ENCODE results near the gene STK32B. TPM values are rescaled to one million over a fixed set of nuclear protein-coding genes. Genes with fewer than 3 reads are reported as not detected.

Gene STK32B
- total RNA-seq, 1 experiment from 2014 or later = 0.03 TPM

DNA sequence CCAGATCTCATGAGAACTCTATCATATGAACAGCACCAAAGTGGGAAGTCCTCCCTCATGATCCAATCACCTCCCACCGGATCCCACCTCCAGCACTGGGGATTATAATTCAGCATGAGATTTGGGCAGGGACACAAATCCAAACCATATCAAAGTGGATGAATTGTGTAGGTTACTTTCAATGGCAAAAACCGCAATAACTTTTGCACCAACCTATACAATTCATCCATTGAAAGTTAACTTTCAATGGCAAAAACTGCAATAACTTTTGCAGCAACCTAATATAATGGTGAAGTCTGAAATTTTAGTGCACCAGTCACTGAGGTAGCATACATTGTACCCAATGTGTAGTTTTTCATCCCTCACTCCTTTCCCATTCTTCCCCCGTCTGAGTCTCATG lies 16.6 kb downstream of the STK32B start:
- DNase-seq (ENCODE audit: low spot score) = no peak

DNA sequence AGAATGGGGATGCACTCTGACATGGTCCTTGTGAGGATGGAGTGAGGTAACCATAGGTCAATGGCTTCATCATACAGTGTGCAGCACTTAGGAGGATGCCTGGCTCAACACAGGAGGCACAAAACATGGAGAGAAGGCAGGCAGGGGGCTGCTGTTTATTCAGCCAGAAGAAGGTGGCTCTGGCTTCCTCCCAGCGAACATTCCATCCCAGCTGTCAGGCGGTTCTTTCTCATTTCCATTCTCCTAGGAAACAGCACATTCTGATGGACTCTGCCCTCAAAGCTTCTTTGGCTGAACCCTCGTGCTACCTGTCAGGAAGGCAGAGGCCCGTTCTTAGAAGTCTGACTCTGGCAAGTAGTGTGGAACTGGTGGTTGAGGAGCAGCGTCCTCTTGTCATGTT lies 18.6 kb downstream of the STK32B start:
- DNase-seq (ENCODE audit: low spot score) = no peak

DNA sequence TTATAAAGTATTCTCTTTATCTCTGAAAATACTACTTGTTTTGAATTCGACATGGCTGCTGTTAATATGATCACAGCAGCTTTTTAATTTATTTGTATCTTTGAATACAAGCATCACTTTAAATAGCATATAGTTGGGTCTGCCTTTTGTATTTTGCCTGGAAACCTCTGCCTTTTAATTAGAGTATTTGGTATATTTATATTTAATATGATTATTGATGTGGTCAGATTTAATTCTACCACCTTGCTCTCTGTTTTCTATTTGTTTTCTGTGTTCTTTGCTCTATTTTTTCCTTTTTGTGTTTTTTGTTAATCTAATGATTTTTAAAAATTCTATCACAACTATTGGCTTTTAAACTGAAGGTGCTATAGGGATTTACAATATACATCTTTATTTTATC lies 21.7 kb downstream of the STK32B start:
- no peak for DNase-seq (ENCODE audit: low spot score)

DNA sequence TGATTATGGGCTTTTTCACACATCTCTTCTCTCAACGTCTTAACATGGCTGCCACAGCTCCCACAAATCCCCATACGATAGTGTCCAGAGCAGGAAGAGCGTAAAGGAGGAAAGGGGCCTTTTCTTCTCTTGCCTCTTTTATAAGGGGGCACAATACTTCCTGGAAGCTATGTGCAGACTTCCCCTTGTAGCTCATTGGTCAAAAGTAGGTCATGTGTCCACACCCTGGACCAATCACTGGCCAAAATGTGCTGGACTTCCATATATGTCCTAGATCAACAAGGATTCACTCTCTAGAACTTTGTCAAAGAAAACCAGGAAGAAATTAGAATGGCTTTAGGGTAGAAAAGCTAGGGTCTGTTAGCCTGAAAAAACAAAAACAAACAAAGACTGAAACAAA lies 26.7 kb downstream of the STK32B start:
- no peak for DNase-seq (ENCODE audit: low spot score)

DNA sequence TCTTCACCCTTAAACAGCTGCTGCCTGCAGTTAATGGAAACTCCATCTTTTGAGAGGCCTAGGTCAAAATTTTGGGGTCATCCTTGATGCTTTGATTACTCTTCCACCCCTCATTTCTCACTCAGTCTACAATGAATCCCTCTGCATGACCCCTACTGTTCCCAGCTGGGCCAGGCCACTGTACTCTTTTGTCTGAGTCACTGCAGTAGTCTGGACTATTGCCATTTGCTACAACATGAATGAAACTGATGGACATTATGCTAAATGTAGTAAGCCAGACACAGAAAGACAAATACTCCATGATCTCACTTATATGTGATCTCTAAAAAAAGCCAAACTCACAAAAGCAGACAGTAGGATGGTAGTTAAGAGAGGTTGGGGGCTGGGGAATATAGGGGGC lies 28.3 kb downstream of the STK32B start:
- no peak for DNase-seq (ENCODE audit: low spot score)

DNA sequence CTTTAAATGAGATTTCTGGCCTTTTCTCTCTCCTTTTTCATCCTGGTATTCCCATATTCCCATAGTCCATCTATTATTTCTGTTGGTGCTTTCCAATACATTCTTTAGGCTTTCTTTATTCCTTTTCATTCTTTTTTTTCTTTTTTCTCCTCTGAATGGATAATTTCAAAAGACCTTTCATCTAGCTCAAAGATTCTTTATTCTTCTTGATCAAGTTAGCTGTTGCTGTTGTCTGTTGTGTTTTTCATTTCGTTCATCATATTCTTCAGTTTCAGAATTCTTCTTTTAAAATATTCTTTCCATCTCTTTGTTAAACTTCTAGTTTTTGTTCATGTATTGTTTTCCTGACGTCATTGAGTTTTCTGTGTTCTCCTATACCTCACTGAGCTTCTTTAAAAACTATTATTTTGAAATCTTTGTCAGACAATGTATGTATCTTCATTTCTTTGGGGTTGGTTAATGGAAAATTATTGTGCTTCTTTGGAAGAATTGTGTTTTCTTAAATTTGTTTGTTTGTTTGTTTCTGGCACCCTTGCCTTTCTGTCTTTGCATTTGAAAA lies 30.2 kb downstream of the STK32B start:
- DNase-seq (ENCODE audit: low spot score) = no peak

DNA sequence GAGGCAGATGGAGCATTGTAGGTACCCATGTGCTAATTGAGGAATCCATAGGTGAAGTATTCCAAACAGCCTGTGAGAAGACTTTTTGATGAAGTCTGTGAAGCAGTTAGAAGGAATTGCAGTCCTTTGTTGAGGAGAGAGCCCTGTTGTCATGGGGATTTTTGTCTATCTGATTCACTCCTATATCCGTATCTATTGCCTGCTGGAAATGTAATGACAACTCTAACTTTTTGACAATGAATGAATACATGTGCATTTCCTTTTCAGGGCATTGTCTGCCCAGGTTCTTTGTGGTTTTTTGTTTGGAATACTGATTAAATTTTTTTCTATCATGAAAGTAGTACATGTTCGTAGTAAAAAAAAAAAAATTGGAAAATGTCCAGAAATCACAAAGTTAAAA lies 31.1 kb downstream of the STK32B start:
- no peak for DNase-seq (ENCODE audit: low spot score)

DNA sequence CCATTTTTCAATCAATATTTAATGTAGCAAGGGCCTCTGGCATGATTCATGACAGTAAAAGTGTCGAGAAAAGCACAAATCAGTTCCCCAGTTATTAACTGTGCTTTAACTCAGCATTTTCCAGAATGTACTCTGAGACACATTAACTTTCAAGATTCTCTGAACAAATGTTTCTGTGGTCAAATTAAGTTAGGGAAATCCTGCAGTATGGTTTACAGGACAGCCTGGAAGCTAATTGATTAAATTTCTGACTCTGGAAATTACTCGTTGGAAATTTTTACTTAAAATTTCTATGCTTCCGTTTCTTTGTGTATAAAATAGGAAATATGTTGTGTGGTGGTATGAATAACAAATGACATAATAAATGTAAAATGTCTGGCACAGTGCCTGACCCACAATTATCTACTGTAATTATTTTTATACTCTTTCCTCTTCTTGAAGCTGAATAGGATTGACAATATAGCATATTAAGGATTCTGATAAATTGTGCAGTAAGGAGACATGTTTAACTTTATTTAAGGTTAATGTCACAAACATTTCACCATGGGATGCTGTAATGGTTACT lies 33.7 kb downstream of the STK32B start:
- no peak for DNase-seq (ENCODE audit: low spot score)

DNA sequence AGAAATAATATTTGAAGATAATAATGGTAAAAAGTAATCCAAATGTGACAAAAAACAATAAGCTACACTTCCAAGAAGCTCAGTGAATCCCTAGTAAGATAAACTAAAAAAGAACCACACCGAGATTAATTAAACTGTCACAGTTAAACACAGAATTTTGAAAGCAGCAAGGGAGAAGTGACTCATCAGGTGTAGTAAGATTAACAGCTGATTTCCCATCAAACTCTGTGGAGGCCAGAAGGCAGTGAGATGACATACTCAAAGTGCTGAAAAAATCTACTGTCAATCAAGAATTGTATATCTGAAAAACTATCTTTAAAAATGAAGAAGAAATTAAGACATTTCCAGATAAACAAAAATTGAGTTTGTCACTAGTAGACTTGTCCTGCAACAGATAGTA lies 35.3 kb downstream of the STK32B start:
- no peak for DNase-seq (ENCODE audit: low spot score)

DNA sequence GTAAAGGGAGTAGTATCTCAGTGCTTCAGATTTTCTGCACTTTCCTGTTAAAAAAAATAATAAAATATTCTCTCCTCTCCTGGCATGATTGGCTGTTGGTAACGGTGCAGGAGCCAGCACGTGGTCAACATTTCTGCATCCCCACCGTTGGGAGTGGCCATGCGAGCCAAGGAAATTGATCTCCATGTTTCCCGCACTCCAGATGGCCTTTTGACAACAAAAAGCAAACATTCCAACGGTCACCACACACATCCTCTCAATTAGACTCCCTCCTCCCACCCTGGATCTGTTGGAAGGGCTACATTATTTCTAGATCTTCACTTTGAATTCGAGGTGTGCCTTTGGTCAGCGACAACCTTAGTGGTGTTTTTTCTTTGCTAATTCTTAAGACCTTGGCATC lies 45.0 kb downstream of the STK32B start:
- DNase-seq (ENCODE audit: low spot score) = no peak

DNA sequence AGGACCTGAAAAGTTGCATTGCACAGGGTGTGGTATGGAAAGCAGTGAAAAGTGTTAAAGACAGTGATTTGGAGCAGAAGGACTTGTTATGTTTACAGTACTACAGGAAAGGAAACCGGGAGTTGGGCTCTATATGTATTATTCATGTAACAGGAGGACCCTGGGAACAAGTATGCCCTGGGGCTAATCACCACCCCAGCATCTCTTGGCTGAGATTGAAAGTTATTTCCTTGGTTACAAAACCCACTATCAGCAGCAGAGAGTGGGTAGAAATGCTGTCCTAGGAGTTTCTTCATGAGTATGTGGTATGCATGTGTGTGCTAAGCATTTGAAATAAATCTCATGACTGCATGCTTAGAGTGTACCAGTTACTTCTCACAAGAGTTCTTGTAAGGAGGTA lies 46.9 kb downstream of the STK32B start:
- no peak for DNase-seq (ENCODE audit: low spot score)

DNA sequence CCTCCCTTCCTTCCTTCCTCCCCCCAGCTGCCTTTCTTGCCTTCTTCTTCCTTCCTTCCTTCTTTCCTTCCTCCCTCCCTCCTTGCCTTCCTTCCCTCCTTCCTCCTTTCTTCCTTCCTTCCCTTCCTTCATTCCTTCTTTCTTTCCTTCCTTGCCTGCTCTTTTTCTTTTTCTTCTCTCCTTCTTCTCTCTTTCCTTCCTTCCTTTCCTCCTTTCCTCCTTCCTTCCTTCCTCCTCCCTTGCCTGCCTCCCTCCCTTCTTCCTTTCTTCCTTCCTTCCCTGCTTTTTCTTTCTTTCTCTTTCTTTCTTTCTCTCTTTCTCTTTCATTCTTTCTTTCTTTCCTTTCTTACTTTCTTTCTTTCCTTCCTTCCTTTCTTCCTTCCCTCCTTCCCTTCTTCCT lies 49.1 kb downstream of the STK32B start:
- DNase-seq (ENCODE audit: low spot score) = no peak

DNA sequence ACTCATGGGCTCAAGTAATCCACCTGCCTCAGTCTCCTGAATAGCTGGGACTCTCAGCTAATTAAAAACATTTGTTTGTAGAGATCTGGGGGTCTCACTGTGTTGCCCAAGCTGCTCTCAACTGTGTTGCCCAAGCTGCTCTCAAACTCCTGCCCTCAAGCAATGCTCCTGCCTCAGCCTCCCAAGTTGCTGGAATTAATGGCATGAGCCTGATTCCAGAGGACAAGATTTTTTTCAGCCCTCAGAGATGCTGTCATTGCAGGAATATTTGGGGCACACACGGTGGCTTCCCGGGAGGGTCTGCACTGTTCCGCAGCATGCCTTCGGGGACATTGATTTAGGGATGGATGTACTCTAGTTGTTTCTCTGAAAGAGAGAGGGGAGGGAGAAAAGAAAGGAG lies 49.7 kb downstream of the STK32B start:
- DNase-seq (ENCODE audit: low spot score) = no peak

DNA sequence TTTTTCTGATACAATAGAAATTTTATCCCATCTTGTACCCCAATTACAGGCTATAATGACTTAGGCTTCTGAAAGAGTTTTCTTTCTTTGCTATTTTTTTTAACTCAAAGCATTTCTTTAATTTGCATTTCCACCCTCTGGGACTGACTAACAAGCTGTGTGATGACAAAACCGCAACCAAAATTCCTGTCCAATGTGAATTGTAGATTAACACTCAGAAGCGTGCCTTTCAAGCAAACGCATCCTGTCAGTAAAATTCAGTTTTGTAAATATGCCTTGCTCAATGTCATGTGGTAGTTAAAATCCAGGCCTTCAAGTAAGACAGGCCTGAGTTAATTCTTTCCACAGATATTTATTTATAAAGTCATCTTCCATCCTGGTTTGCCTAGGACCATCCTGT lies 50.3 kb downstream of the STK32B start:
- DNase-seq (ENCODE audit: low spot score) = no peak

DNA sequence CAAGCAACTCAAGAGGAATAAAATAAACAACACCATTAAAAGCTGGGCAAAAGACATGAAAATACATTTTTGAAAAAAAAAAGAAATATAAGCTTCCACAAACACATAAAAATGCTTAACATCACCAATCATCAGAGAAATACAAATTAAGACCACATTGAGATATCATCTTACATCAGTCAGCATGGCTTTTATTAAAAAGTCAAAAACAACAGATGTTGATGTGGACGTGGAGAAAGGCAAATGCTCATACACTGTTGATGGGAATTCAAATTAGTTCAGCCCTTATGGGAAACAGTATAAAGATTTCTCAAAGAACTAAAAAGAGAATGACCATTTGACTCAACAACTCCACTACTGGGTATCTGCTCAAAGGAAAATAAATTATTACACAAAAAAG lies 59.6 kb downstream of the STK32B start:
- no peak for DNase-seq (ENCODE audit: low spot score)

DNA sequence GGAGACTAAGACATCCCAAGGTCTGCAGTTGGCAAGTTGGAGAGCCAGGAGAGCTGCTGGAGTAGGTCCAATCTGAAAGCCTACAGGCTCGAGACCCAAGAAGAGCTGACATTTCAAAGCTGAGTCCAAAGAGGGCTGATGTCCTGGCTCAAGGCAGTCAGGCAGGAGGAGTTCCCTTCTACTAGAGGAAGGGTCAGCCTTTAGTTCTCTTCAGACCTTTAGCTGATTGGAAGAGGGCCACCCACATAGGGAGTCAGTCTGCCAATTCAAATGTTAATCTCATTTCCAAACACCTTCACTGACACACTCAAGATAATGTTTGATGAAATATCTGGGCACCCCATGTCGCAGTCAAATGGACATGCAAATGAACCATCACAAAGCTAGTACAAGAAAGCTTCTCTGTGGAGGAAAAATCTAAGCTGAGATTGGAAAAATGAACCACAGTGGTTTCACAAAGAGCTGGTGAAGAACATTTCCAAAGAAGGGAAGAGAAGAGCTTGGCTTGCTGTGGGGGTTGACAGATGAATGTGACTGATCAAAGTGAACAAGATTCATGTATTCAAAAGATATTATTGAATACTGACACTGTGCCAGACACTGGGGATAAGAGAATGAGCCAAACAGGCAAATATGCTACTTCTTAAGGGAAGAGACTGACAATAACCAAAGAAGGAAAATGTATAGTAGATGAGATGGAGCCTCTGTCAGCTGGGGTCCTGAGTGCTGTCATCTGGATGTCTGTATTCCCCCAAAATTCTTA lies 61.2 kb downstream of the STK32B start:
- DNase-seq (ENCODE audit: low spot score) = no peak

DNA sequence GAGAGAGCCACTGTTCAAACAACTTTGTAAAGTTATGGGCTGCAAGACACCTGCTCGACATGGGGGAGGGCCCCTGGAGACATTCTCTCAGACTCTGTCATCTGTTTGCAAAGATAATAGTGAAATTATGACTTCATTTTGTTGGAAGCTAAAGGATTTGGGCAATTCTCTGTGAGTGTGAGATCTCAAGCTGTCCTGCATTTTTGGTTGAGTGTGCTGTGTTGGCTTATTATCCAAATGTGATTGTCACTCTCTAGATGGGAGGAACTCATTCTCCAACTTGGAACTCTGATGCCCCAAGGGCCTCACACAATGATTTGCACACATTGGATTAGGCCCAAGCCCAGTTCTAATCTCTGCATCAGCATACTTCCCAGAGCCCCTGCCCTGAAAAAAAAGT lies 63.7 kb downstream of the STK32B start:
- DNase-seq (ENCODE audit: low spot score) = no peak

DNA sequence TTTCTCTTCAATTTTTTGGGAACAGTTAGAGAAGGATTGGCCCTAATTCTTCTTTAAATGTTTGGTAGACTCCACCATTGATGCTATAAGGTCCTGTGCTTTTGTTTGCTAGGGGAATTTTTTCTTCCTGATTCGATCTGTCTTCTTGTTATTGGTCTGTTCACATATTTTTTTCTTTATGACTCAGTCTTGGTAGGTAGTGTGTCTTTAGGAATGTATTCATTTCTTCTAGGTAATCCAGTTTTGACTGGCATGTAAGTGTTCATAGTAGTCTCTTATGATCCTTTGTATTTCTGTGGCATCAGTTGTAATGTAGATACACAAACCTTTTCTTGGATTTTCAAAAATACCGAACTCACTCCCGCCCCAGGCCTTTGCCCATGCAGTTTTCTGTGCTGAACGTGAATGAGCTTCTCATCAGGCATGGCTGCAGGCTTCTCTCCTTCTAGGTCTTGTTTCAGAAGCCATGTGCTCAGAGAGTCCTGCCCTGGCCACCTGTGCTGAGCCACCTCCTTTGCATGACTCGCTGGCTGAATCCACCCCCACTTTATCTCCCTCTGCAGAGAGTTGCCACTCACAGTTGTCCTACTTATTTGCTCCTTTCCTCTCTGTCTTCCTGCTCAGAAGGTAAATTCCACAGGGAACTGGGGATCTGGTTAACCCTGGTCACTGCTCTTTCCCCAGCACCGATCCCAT lies 67.0 kb downstream of the STK32B start:
- DNase-seq (ENCODE audit: low spot score) = no peak

DNA sequence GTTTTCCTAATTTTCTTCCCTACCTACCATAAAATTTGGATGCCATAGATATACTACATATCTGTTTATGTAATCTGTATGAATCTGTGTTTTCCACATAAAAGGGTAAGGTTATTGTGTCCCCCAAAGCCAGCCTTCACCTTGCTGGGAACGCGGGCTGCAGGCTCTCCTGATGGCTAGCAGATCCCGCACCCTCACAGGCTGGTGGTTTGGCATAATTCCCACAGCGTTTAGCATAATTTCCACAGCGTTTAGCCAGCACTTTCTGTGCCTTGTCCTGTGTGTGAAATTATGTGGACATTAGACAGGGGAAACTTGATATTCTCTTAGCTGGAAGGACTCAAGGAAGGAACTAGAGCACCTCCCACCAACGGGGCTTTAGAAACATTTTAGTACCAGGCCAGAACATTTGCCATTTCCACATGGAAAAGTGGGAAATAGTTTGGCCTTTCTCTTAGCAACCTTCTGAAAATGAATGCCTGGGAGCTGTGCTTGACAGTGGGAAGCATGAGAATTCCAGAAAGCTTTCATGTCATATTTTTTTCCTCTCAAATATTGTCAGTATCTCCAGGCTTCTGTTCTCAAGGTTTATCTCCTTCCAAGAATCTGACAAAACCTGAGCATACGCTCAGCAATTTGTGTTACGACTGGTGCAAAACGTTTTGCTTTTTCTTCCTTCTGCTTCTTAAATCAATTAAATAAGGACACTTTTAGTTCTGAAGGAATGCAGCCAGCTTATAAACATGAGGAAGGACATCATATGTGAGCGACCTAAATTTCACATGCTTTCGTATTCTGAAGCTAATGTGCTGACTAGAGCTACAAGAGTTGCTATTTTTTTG lies 67.9 kb downstream of the STK32B start:
- no peak for DNase-seq (ENCODE audit: low spot score)

DNA sequence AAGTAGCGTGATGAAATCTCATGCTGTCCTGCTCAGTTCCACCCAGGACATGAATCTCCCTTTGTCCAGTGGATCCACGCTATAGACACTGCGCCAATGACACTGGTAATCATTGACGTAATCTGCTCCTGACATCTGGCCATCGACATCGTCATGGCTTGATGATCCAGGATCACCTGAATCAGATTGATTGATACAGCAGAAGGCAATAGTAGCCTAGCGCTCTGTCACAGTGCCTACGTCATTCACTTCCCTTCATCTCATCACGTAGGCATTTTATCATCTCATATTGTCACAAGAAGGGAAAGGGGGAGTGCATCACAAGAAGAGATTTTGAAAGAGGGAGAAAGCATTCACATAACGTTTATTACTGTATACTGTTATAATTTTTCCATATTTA lies 68.8 kb downstream of the STK32B start:
- no peak for DNase-seq (ENCODE audit: low spot score)

DNA sequence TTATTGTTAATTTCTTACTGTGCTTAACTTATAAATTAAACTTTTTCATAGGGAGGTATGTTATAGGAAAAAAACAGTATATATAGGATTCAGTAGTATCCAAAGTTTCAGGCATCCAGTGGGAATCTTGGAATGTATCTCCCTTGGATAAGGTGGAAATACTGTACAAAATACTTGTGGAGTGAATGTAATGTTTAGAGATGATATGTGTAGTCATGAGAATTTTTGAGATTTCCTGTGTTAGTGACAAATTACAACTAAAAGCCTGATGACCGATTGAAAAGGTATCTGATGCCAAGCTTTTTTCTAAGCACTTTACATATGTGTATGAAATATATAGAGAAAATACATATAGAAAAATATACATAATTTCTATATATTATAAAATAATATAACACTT lies 69.2 kb downstream of the STK32B start:
- no peak for DNase-seq (ENCODE audit: low spot score)

DNA sequence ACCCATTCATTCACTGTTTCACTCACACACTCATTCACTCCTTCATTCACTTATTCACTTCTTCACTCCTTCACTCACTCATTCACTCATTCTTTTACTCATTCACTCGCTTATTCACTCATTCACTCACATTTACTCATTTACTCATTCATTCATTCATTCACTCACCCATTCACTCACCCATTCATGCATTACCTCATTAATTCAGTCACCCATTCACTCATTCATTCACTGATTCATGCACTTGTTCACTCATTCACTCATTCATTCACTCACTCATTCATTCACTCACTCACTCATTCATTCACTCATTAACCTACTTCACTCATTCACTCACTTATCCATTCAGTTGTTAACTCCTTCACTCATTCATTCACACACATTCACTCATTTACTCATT lies 70.8 kb downstream of the STK32B start:
- no peak for DNase-seq (ENCODE audit: low spot score)
